Caco-2 (cell line): ENCODE results near the gene NPB. TPM values are rescaled to one million over a fixed set of nuclear protein-coding genes. Genes with fewer than 3 reads are reported as not detected.

Experiments used
- BruUV-seq: library from RNA; stranded (reverse); fragments of 400-500 nt; replicated peaks from 2 replicates; lab custom pipeline; 2021; lab: Mats Ljungman, UMichigan
- CTCF ChIA-PET: fragments of 300-600 bp; sonication (Branson Sonifier 250); formaldehyde crosslinking; loops from one replicate; lab custom pipeline; 2022; ENCODE audit warnings: antibody characterized with exemption; lab: Charles Lee
- POLR2A ChIA-PET: fragments of 300-600 bp; sonication (Branson Sonifier 250); formaldehyde crosslinking; loops from one replicate; lab custom pipeline; 2022; ENCODE audit warnings: antibody characterized with exemption; lab: Charles Lee
- DNase-seq, 2 experiments: peaks; one replicate each; pipeline versions ENCODE4 v3.0.0 to v3.0.0-alpha.2; 2020 to 2022
- H3K27me3 ChIP-seq: replicated peaks from 2 replicates; pipeline ENCODE4 v1.6.0; 2011; ENCODE audit warnings: low read length; ENCODE audit not compliant: control insufficient read depth, insufficient read depth
- H3K36me3 ChIP-seq: 2 replicates; pipeline ENCODE4 v1.5.1; 2011; ENCODE audit warnings: low read length; ENCODE audit not compliant: control insufficient read depth, insufficient read depth
- H3K4me1 ChIP-seq: fragments of 250-450 bp; sonication (Bioruptor Pico); 2 replicates; pipeline ENCODE4 v1.5.1; 2020; ENCODE audit warnings: mild to moderate bottlenecking
- H3K4me3 ChIP-seq: 2 replicates; pipeline ENCODE4 v1.5.1; 2011; ENCODE audit warnings: low read depth, mild to moderate bottlenecking, control low read depth, low read length
- H3K9me3 ChIP-seq: fragments of 250-450 bp; sonication (Bioruptor Pico); 2 replicates; pipeline ENCODE4 v1.5.1; 2020; ENCODE audit warnings: mild to moderate bottlenecking, moderate library complexity
- H3K27ac Mint-ChIP-seq: one replicate; pipeline ENCODE4 v1.8.0; 2022; ENCODE audit warnings: mixed read lengths; ENCODE audit not compliant: unreplicated experiment
- H3K27me3 Mint-ChIP-seq: one replicate; pipeline ENCODE4 v1.8.0; 2022; ENCODE audit warnings: mixed read lengths; ENCODE audit not compliant: insufficient read depth, unreplicated experiment
- H3K36me3 Mint-ChIP-seq: one replicate; pipeline ENCODE4 v1.8.0; 2022; ENCODE audit warnings: mild to moderate bottlenecking, mixed read lengths; ENCODE audit not compliant: insufficient read depth, unreplicated experiment
- H3K4me1 Mint-ChIP-seq: one replicate; pipeline ENCODE4 v1.8.0; 2022; ENCODE audit warnings: low read depth, mixed read lengths; ENCODE audit not compliant: unreplicated experiment
- H3K4me3 Mint-ChIP-seq: one replicate; pipeline ENCODE4 v1.8.0; 2022; ENCODE audit warnings: mild to moderate bottlenecking, moderate library complexity, mixed read lengths; ENCODE audit not compliant: unreplicated experiment
- H3K9me3 Mint-ChIP-seq: one replicate; pipeline ENCODE4 v1.8.0; 2022; ENCODE audit warnings: mixed read lengths; ENCODE audit not compliant: unreplicated experiment
- intact Hi-C: fragments of 100-400 bp; cut with micrococcal nuclease; formaldehyde crosslinking; loops from one replicate; pipeline ENCODE4 v1.10.0; 2022; ENCODE audit not compliant: unreplicated experiment
- total RNA-seq: library from RNA; stranded (reverse); gene quantifications from 2 replicates; pipeline ENCODE4 v1.2.3, GENCODE V29; 2022
- TF ChIP-seq, protein P1 (sequence below), 2 experiments: fragments of 200-600 bp in 1 of 2; IDR thresholded peaks; 1 replicate in 1 of 2; 2 replicates in 1 of 2; pipeline versions ENCODE4 v1.5.1 to v1.8.0; 2011 to 2022; ENCODE audit warnings: antibody characterized with exemption in 1 of 2, control low read depth in 1 of 2, inconsistent platforms in 1 of 2, low read depth in 1 of 2, low read length in 1 of 2, mild to moderate bottlenecking in 1 of 2, moderate library complexity in 1 of 2; ENCODE audit not compliant: insufficient read depth in 1 of 2, severe bottlenecking in 1 of 2, unreplicated experiment in 1 of 2

The NPB gene
- total RNA-seq, 1 experiment from 2014 or later = 0.68 TPM

DNA sequence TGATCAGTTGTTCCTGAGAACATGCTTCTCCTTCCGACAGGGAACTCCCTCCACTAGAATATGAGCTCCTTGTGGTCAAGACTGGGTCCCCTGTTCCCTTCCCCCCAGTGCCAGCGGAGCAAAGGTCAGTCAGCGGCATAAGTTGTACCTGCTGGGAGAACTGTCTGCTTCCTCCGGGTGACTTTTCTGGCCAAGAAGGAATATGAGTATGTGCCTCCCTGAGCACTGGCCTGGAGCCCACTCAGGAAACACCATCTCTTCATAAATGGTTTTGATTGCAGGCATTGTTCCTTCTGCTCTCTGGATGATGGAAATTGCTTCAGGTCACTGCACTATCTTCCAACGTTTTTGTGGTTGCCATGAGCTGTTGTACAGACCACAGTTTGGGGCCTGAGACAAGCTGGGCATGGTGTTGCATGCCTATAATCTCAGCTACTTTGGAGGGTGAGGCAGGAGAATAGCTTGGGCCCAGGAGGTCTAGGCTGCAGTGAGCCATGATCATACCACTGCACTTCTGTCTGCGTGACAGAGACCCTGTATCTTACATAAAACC is 38.8 kb upstream of the NPB start:
- Mint-ChIP-seq H3K36me3 (peaks cover 98% of the 10 kb centered on the region), H3K4me3 (peak overlapping the region; percentile 69), H3K27me3 (no peaks in the 10 kb centered on the region), H3K4me1 (peaks cover 27% of the 10 kb centered on the region), H3K9me3 (no peaks in the 10 kb centered on the region), H3K27ac (peak overlapping the region; percentile 83)
- POLR2A ChIA-PET = no interaction called here
- Histone ChIP-seq H3K36me3 (peaks cover 6% of the 10 kb centered on the region), H3K4me1 (peaks cover 39% of the 10 kb centered on the region), H3K9me3 (no peaks in the 10 kb centered on the region), H3K27me3 (no peaks in the 10 kb centered on the region), H3K4me3 (no peak overlapping the region)
- BruUV-seq = no TSS peak
- CTCF ChIA-PET = interaction anchor here (0.6 kb wide), 1 partner anchor 10 kb away, joined by 3 read pairs; no protein-coding TSS in a partner anchor
- TF ChIP-seq, protein P1, sequence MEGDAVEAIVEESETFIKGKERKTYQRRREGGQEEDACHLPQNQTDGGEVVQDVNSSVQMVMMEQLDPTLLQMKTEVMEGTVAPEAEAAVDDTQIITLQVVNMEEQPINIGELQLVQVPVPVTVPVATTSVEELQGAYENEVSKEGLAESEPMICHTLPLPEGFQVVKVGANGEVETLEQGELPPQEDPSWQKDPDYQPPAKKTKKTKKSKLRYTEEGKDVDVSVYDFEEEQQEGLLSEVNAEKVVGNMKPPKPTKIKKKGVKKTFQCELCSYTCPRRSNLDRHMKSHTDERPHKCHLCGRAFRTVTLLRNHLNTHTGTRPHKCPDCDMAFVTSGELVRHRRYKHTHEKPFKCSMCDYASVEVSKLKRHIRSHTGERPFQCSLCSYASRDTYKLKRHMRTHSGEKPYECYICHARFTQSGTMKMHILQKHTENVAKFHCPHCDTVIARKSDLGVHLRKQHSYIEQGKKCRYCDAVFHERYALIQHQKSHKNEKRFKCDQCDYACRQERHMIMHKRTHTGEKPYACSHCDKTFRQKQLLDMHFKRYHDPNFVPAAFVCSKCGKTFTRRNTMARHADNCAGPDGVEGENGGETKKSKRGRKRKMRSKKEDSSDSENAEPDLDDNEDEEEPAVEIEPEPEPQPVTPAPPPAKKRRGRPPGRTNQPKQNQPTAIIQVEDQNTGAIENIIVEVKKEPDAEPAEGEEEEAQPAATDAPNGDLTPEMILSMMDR (IDR thresholded peaks at IDR 0.05; ENCODE audit: insufficient read depth in 1 of 2, low read depth in 1 of 2, low read length in 1 of 2, severe bottlenecking in 1 of 2, unreplicated experiment in 1 of 2) = no peak
- intact Hi-C loops = no loop called here
- DNase-seq = no peak

DNA sequence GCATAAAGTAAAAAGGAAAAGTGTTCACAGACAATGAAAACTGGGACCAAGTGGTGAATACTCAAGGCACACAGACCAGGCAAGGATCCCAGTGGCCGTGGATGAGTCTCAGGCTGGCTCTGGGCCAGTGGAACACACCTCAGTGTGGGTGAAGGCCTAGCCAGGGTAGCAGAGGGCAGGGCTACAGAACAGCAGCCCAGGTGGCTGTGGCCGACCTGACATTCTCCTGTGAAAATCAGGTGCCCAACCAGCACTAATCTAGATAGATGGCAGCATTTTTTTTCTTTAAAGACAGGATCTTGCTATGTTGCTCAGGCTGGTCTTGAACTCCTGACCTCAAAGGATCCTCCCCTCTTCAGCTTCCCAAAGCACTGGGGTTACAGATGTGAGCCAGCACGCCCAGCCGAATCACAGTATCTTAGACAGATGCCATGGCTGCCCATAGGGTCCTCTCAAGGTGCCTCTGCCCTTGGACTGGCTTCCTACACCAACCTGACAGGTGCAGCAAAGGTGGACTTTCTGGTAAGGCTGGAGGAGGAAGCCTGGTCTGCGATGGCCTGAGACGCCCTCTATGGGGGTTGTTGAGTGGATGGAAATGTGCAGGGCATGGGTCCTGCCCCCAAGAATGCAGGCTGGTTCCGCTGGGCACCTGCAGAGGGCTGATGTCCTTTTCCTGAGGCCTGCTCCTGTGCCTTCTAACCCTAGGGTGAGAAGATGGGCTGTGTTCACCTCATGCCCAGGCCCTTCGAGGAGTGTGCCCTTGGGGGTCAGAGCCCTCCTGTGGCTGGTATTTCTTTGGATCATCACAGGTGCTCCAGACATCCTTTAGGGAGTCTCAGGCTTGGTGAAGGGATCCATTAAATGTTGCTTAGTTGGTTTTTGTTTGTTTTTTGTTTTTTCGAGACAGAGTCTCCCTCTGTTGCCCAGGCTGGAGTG is 37.9 kb upstream of the NPB start:
- POLR2A ChIA-PET = no interaction called here
- CTCF ChIA-PET = interaction anchor here (0.6 kb wide), 1 partner anchor 9 kb away, joined by 3 read pairs; no protein-coding TSS in a partner anchor

GRCh38 chr17:81865358-81865732 is 36.7 kb upstream of the NPB start:
- Histone ChIP-seq H3K9me3 (no peaks in the 10 kb centered on the region), H3K4me1 (peaks cover 48% of the 10 kb centered on the region), H3K27me3 (no peaks in the 10 kb centered on the region), H3K4me3 (no peak overlapping the region), H3K36me3 (peaks cover 4% of the 10 kb centered on the region; the same call in 1 of the 2 replicates)
- Mint-ChIP-seq H3K9me3 (no peaks in the 10 kb centered on the region), H3K4me1 (peaks cover 27% of the 10 kb centered on the region), H3K27ac (peak overlapping the region; percentile 90), H3K27me3 (no peaks in the 10 kb centered on the region), H3K4me3 (peak overlapping the region; percentile 22), H3K36me3 (peaks cover 98% of the 10 kb centered on the region)
- no peak for DNase-seq
- POLR2A ChIA-PET = no interaction called here
- CTCF ChIA-PET = interaction anchor here (0.6 kb wide), 1 partner anchor 267 kb away, joined by 4 read pairs; no protein-coding TSS in a partner anchor
- intact Hi-C loops = no loop called here
- TF ChIP-seq, protein P1 (IDR thresholded peaks at IDR 0.05; ENCODE audit: insufficient read depth in 1 of 2, low read depth in 1 of 2, low read length in 1 of 2, severe bottlenecking in 1 of 2, unreplicated experiment in 1 of 2) = no peak
- BruUV-seq = no TSS peak

More for the DNA sequence above, 37.9 kb upstream of the NPB start:
- peaks cover 98% of the 10 kb centered on the region for H3K36me3 Mint-ChIP-seq
- Histone ChIP-seq H3K36me3 (peaks cover 2% of the 10 kb centered on the region), H3K27me3 (no peaks in the 10 kb centered on the region), H3K4me1 (peaks cover 38% of the 10 kb centered on the region), H3K9me3 (no peaks in the 10 kb centered on the region), H3K4me3 (no peak overlapping the region)
- no TSS peak for BruUV-seq
- H3K9me3 Mint-ChIP-seq = no peaks in the 10 kb centered on the region
- H3K27me3 Mint-ChIP-seq = no peaks in the 10 kb centered on the region
- TF ChIP-seq, protein P1 (IDR thresholded peaks at IDR 0.05; ENCODE audit: insufficient read depth in 1 of 2, low read depth in 1 of 2, low read length in 1 of 2, severe bottlenecking in 1 of 2, unreplicated experiment in 1 of 2) = no peak
- peak in 1 of 2 experiments; percentile 45 for DNase-seq
- intact Hi-C loops = no loop called here
- peak overlapping the region; percentile 33 for H3K4me3 Mint-ChIP-seq
- peaks cover 27% of the 10 kb centered on the region for H3K4me1 Mint-ChIP-seq
- H3K27ac Mint-ChIP-seq = peak overlapping the region; percentile 55
